HG03565 (cell line): ENCODE measurements around the gene MAN2B1.
A peak's percentile ranks its signal among the peaks of the same experiment; 100 is the strongest.
"Not testable (repeated sequence)": the region's sequence is repeated elsewhere in the genome, so short reads cannot be mapped to it uniquely, and the experiment has no call there.

ENCODE experiments used
- ATAC-seq: cut with Tn5 transposase; IDR thresholded peaks from one replicate; pipeline ENCODE4 v1.9.1; 2021; ENCODE audit warnings: mild to moderate bottlenecking, moderate library complexity; ENCODE audit not compliant: unreplicated experiment

The MAN2B1 gene

GRCh38 chr19:12689581-12690216 is 23.2 kb upstream of the MAN2B1 start:
- no peak for ATAC-seq

GRCh38 chr19:12689012-12689411 is 22.5 kb upstream of the MAN2B1 start:
- no peak for ATAC-seq

- ATAC-seq, result no peak
Observed at GRCh38 chr19:12687496-12688196, 21.1 kb upstream of the MAN2B1 start, which contains the start of gene GNG14. Gene GNG14, plus strand, starts transcription at chr19:12687998. Its CDS starts 51 bp downstream, at chr19:12688049.

GRCh38 chr19:12685831-12686230 is 19.3 kb upstream of the MAN2B1 start:
- ATAC-seq, result no peak

- ATAC-seq, result peak; percentile 63
Observed at GRCh38 chr19:12681074-12681987, 14.8 kb upstream of the MAN2B1 start, which contains the start of gene DHPS. Gene DHPS, minus strand, starts transcription at chr19:12681880. Its CDS starts 114 bp downstream, at chr19:12681766.

- ATAC-seq, result no peak
Observed at GRCh38 chr19:12680034-12680433, 13.5 kb upstream of the MAN2B1 start.

- ATAC-seq, result not testable (repeated sequence)
Observed at GRCh38 chr19:12678039-12678438, 11.5 kb upstream of the MAN2B1 start.

GRCh38 chr19:12676928-12677327 is 10.4 kb upstream of the MAN2B1 start:
- ATAC-seq, result no peak

GRCh38 chr19:12676384-12676792 is 9.8 kb upstream of the MAN2B1 start:
- ATAC-seq, result no peak

- no peak for ATAC-seq
Observed at GRCh38 chr19:12675940-12676339, 9.4 kb upstream of the MAN2B1 start.

- ATAC-seq, result no peak
Observed at GRCh38 chr19:12675399-12675798, 8.9 kb upstream of the MAN2B1 start.

GRCh38 chr19:12672744-12673143 is 6.2 kb upstream of the MAN2B1 start:
- ATAC-seq, result no peak

GRCh38 chr19:12670159-12670928 is 3.8 kb upstream of the MAN2B1 start:
- no peak for ATAC-seq

GRCh38 chr19:12669270-12670158 is 3.0 kb upstream of the MAN2B1 start:
- no peak for ATAC-seq

GRCh38 chr19:12668932-12669269 is 2.4 kb upstream of the MAN2B1 start:
- no peak for ATAC-seq

GRCh38 chr19:12668346-12668745 is 1.8 kb upstream of the MAN2B1 start:
- no peak for ATAC-seq

- no peak for ATAC-seq
Observed at GRCh38 chr19:12667731-12668302, 1.3 kb upstream of the MAN2B1 start.

- ATAC-seq, result no peak
Observed at GRCh38 chr19:12665671-12666264, 774 bp downstream of the MAN2B1 start.

- no peak for ATAC-seq
Observed at GRCh38 chr19:12665281-12665573, 1.3 kb downstream of the MAN2B1 start.
